Stimulated activated effector memory CD8-positive, alpha-beta T cell treated with anti-CD3 and anti-CD28 coated beads, Interleukin-12 subunit alpha, Interleukin-12 subunit beta, amount 100 ng/mL, for 72 hours (primary cell): ENCODE results near the gene MYH7.

Experiments
- ATAC-seq: fragments of 150-1000 bp; cut with Tn5 transposase; 2 replicates; pipeline ENCODE4 v1.10.0; 2021
- DNase-seq, 2 donors: peaks; one replicate each; pipeline ENCODE4 v3.0.0; 2021 to 2022; ENCODE audit warnings: low spot score in 2 of 2
- H3K27ac Mint-ChIP-seq: one replicate; pipeline ENCODE4 v1.8.0; 2022; ENCODE audit warnings: mild to moderate bottlenecking, mixed read lengths
- H3K36me3 Mint-ChIP-seq: one replicate; pipeline ENCODE4 v1.8.0; 2022; ENCODE audit warnings: mild to moderate bottlenecking, mixed read lengths
- H3K4me1 Mint-ChIP-seq: one replicate; pipeline ENCODE4 v1.8.0; 2022; ENCODE audit warnings: mixed read lengths
- H3K4me3 Mint-ChIP-seq: one replicate; pipeline ENCODE4 v1.8.0; 2022; ENCODE audit warnings: mild to moderate bottlenecking, mixed read lengths
- H3K9me3 Mint-ChIP-seq: one replicate; pipeline ENCODE4 v1.8.0; 2022; ENCODE audit warnings: mixed read lengths

The MYH7 gene

DNA sequence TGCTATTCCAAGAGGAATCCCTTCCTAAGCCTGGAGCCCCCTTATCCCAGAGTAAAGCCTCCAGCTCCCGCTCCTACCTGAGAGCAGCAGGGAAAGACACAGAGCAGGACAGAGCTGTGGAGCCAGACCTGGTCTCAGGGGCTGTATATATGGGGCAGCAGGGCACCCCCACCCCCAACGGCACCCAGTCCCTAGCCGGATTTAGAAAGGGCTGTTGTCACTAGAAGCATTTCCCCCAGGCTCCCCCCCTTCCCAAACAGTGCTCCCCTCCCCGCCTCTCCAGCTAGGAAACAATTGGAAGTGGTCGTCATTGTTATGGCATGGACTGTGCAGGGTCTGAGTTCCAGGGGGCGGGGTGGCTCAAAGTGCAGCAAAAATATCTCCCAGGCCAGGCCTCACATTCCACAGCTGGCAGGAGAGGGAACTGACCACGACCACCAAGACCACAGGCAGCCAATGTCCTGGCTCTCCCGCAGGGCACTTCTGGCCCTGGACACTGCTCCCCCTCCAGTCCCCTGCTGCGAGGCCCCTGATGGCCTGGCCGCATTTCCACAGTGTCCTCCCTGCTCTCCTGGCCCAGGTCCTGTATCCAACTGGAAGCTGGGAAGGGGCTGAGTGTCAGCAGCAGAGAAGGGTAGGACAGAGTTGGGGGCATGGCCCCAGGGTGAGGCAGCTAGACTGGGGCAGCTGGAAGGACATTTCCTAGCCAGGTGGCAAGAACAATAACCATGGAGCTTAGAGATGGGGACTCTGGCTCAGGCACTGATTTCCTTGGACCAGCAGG is at the start of gene MYH7:
TSS of gene MYH7 (minus strand) at position 118 of the 784 bp plus-strand sequence. CDS start 1,928 bp downstream, outside the sequence.
- H3K4me3 Mint-ChIP-seq, result no peak within 1 kb of the TSS
- ATAC-seq (no peak), DNase-seq (no peak)
- H3K27ac Mint-ChIP-seq, result no peak within 1 kb of the TSS
- H3K9me3 Mint-ChIP-seq, result no peaks in the 10 kb centered on the region
- H3K36me3 Mint-ChIP-seq, result no peaks in the 10 kb centered on the region
- H3K4me1 Mint-ChIP-seq, result peaks cover under 1% of the 10 kb centered on the region

GRCh38 chr14:23483236-23483854 is 47.9 kb upstream of the MYH7 start:
- Mint-ChIP-seq H3K4me3 (no peak overlapping the region), H3K36me3 (peaks cover 26% of the 10 kb centered on the region), H3K4me1 (no peaks in the 10 kb centered on the region), H3K9me3 (no peaks in the 10 kb centered on the region), H3K27ac (no peak overlapping the region)
- DNase-seq (no peak), ATAC-seq (peak; percentile 47)

- no peak overlapping the region for H3K4me3 Mint-ChIP-seq
- peaks cover 21% of the 10 kb centered on the region for H3K36me3 Mint-ChIP-seq
- no peaks in the 10 kb centered on the region for H3K9me3 Mint-ChIP-seq
- peaks cover 4% of the 10 kb centered on the region for H3K4me1 Mint-ChIP-seq
- DNase-seq (no peak), ATAC-seq (no peak)
- no peak overlapping the region for H3K27ac Mint-ChIP-seq
Observed at GRCh38 chr14:23482823-23483148, 47.3 kb upstream of the MYH7 start.

DNA sequence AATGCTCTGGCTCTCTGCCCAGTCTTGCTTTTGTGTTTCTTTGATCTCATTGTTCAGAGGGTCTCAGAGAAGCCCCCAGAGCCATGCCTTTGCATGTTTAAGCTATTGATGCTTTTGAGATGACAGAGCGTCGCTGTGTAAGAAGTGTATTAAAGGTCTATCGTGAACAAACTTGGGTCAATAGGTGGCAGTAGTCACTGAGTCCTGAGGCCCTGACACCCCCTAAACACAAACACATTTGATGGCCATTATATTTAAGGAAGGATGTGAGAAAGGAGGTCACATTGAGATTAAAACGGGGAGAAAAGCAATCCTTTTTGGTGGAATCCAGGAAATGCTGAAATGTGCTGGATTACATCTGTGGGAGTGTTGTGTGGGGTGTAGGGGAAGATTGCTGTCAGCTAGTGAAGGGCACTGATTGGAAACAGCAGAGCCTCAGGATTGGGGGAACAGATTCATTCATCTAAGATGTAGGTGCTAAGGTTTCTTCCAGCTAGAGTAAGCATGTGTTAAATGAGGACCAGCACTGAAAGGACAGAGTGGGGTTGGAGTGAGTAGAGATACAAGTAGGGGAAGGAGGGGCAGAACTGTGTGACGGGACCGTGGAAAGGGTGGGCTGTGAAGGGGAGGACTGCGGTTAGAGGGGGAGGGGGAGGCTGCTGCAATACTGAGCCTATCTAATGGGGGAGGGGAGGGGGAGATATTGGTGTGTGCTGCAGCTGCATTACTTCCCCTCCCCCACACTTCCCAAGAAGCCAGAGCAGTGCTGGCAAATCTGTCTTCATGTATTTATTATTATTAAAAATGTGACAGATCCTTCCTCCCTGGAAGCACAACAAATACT is 46.7 kb upstream of the MYH7 start:
- H3K36me3 Mint-ChIP-seq, result peaks cover 15% of the 10 kb centered on the region
- ATAC-seq, result no peak
- no peak for DNase-seq
- H3K4me3 Mint-ChIP-seq, result no peak overlapping the region
- peaks cover 6% of the 10 kb centered on the region for H3K4me1 Mint-ChIP-seq
- H3K27ac Mint-ChIP-seq, result no peak overlapping the region
- H3K9me3 Mint-ChIP-seq, result no peaks in the 10 kb centered on the region

DNA sequence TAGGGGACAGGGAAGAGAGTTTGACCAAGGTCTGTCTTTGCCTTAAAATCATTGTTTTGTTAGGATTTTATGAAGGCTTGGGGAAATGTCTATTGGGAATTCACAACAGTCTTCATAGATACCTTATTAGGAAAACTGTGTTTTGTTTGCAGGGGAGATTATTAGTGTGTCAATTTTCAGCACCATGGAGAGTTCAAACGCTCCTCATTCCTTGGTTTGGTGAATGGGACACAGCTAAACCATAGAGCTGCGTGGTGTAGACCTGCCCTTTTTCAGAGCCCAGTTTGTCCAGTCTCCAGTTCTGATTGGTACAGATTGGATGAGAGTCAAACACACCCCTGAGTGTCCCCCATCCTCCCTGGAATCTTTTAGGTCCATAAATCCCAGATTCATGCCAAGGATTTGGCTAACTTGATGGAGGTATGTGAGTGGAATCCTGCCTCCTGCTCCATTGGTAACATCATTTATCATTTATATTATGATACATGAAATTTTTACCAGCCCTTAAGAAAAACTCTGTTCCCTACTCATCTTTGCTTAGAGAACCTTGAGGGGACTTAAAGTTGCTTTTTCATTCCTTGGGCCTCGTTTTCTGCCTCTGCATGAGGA is 46.0 kb upstream of the MYH7 start:
- ATAC-seq (no peak), DNase-seq (no peak)
- Mint-ChIP-seq H3K36me3 (peaks cover 9% of the 10 kb centered on the region), H3K4me3 (no peak overlapping the region), H3K4me1 (peaks cover 6% of the 10 kb centered on the region), H3K27ac (no peak overlapping the region), H3K9me3 (no peaks in the 10 kb centered on the region)

GRCh38 chr14:23478109-23478759 is 42.8 kb upstream of the MYH7 start:
- H3K27ac Mint-ChIP-seq, result no peak overlapping the region
- DNase-seq, result peak; percentile 40 to 69
- no peaks in the 10 kb centered on the region for H3K9me3 Mint-ChIP-seq
- peak; percentile 57 for ATAC-seq
- H3K4me1 Mint-ChIP-seq, result peaks cover 6% of the 10 kb centered on the region
- H3K4me3 Mint-ChIP-seq, result no peak overlapping the region
- peaks cover 3% of the 10 kb centered on the region for H3K36me3 Mint-ChIP-seq

GRCh38 chr14:23470947-23471346 is 35.5 kb upstream of the MYH7 start:
- DNase-seq, result no peak
- H3K4me3 Mint-ChIP-seq, result no peak overlapping the region
- ATAC-seq, result no peak
- H3K27ac Mint-ChIP-seq, result no peak overlapping the region
- H3K9me3 Mint-ChIP-seq, result no peaks in the 10 kb centered on the region
- H3K36me3 Mint-ChIP-seq, result no peaks in the 10 kb centered on the region
- H3K4me1 Mint-ChIP-seq, result peaks cover 6% of the 10 kb centered on the region

GRCh38 chr14:23469906-23470403 is 34.5 kb upstream of the MYH7 start:
- Mint-ChIP-seq H3K4me3 (no peak overlapping the region), H3K9me3 (no peaks in the 10 kb centered on the region), H3K36me3 (no peaks in the 10 kb centered on the region), H3K4me1 (peaks cover 6% of the 10 kb centered on the region), H3K27ac (no peak overlapping the region)
- DNase-seq (no peak), ATAC-seq (peak; percentile 9)

- Mint-ChIP-seq H3K9me3 (no peaks in the 10 kb centered on the region), H3K4me3 (no peak within 1 kb of the TSS), H3K36me3 (no peaks in the 10 kb centered on the region), H3K27ac (no peak within 1 kb of the TSS), H3K4me1 (peaks cover 6% of the 10 kb centered on the region)
- peak; percentile 95 for ATAC-seq
- DNase-seq, result peak; percentile 82 to 95
Observed at GRCh38 chr14:23469127-23469905, 33.9 kb upstream of the MYH7 start, which contains the start of gene NGDN. NGDN (plus strand) TSS chr14:23469703; CDS start chr14:23469716, 13 bp downstream.

GRCh38 chr14:23468704-23469126 is 33.3 kb upstream of the MYH7 start:
- peaks cover 6% of the 10 kb centered on the region for H3K4me1 Mint-ChIP-seq
- ATAC-seq (no peak), DNase-seq (no peak)
- H3K27ac Mint-ChIP-seq, result no peak overlapping the region
- no peak overlapping the region for H3K4me3 Mint-ChIP-seq
- H3K36me3 Mint-ChIP-seq, result no peaks in the 10 kb centered on the region
- no peaks in the 10 kb centered on the region for H3K9me3 Mint-ChIP-seq

GRCh38 chr14:23465261-23465660 is 29.8 kb upstream of the MYH7 start:
- H3K4me3 Mint-ChIP-seq, result no peak overlapping the region

GRCh38 chr14:23464700-23465099 is 29.2 kb upstream of the MYH7 start:
- H3K9me3 Mint-ChIP-seq, result no peaks in the 10 kb centered on the region
- ATAC-seq (no peak), DNase-seq (no peak)
- H3K27ac Mint-ChIP-seq, result no peak overlapping the region
- H3K4me1 Mint-ChIP-seq, result no peaks in the 10 kb centered on the region
- no peak overlapping the region for H3K4me3 Mint-ChIP-seq
- H3K36me3 Mint-ChIP-seq, result no peaks in the 10 kb centered on the region

More at GRCh38 chr14:23465261-23465660, 29.8 kb upstream of the MYH7 start:
- no peaks in the 10 kb centered on the region for H3K4me1 Mint-ChIP-seq
- H3K36me3 Mint-ChIP-seq, result no peaks in the 10 kb centered on the region
- no peak overlapping the region for H3K27ac Mint-ChIP-seq
- H3K9me3 Mint-ChIP-seq, result no peaks in the 10 kb centered on the region
- ATAC-seq (no peak), DNase-seq (no peak)

DNA sequence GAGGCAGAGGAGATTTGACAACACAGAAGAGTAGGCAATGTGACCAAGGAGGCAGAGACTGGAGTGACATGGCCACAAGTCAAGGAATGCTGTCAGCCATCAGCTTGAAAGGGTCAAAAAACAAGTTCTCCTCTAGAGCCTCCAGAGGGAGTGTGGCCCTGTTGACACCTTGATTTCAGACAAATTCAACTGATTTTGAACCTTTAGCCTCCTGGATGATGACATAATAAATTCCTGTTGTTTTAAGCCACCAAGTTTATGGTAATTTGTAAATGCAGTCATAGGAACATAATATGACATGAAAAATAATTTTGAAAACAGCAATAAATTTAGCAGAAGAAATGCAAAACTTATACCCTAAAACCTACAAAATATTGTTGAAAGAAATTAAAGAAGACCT is 25.5 kb upstream of the MYH7 start:
- no peak for ATAC-seq
- no peak for DNase-seq
- H3K9me3 Mint-ChIP-seq, result no peaks in the 10 kb centered on the region
- H3K4me1 Mint-ChIP-seq, result no peaks in the 10 kb centered on the region
- no peak overlapping the region for H3K4me3 Mint-ChIP-seq
- no peaks in the 10 kb centered on the region for H3K36me3 Mint-ChIP-seq
- H3K27ac Mint-ChIP-seq, result no peak overlapping the region
